WERI-Rb-1 (cell line): ENCODE measurements around the gene MBD1.

Experiments
- DNase-seq: peaks from one replicate; pipeline ENCODE4 v3.0.0-alpha.2; 2020
- H3K27ac ChIP-seq: fragments of 250-450 bp; sonication (Bioruptor Pico); 2 replicates; pipeline ENCODE4 v1.5.1; 2020; ENCODE audit warnings: mild to moderate bottlenecking, moderate library complexity
- H3K27me3 ChIP-seq: fragments of 250-450 bp; sonication (Bioruptor Pico); 2 replicates; pipeline ENCODE4 v1.5.1; 2021; ENCODE audit warnings: mild to moderate bottlenecking, low read depth, moderate library complexity; ENCODE audit not compliant: insufficient read depth, severe bottlenecking
- H3K36me3 ChIP-seq: fragments of 250-450 bp; sonication (Bioruptor Pico); 2 replicates; pipeline ENCODE4 v1.5.1; 2020; ENCODE audit warnings: mild to moderate bottlenecking, moderate library complexity
- H3K4me3 ChIP-seq: 2 replicates; pipeline ENCODE4 v1.5.1; 2011; ENCODE audit warnings: low read depth, mild to moderate bottlenecking, control low read depth, low read length
- H3K9me3 ChIP-seq: fragments of 250-450 bp; sonication (Bioruptor Pico); 2 replicates; pipeline ENCODE4 v1.5.1; 2021; ENCODE audit warnings: mild to moderate bottlenecking, moderate library complexity; ENCODE audit not compliant: severe bottlenecking
- TF ChIP-seq, protein P1 (sequence below): IDR thresholded peaks from 2 replicates; pipeline ENCODE4 v1.5.1; 2011; ENCODE audit warnings: low read depth, mild to moderate bottlenecking, control low read depth, inconsistent platforms, low read length

Gene MBD1

DNA sequence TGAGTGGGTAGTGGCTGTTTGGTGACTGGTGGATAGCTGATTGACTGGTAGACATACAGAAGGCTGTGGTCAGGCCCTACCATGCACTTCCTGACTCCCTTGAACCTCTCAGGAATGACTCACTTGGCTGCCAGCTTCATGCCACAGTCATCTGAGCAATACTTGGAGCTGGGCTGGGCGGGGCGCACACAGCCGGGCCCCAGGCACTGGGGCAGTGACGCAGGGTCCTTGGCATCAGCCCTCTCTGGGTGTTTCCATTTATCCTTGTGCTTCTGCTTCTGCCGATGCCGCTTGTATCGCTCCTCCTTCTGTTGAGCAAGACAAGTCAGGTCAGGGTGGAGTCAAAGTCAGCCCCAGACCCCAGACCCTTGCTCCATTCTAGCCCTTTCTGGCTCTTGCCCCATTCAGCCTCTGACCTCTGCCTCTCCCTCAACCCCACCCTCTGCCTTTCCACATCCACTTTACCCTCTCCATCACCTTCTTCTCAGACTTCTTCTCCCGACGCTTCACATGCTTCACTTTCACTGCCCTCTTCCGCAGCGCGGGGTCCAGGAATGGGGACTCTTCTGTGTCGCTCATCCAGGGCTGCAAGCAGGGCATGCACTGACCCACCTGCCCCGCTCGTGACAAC, 3.0 kb upstream of the MBD1 start:
- H3K4me3 ChIP-seq = no peak overlapping the region
- no peaks in the 10 kb centered on the region for H3K27me3 ChIP-seq
- TF ChIP-seq, protein P1, sequence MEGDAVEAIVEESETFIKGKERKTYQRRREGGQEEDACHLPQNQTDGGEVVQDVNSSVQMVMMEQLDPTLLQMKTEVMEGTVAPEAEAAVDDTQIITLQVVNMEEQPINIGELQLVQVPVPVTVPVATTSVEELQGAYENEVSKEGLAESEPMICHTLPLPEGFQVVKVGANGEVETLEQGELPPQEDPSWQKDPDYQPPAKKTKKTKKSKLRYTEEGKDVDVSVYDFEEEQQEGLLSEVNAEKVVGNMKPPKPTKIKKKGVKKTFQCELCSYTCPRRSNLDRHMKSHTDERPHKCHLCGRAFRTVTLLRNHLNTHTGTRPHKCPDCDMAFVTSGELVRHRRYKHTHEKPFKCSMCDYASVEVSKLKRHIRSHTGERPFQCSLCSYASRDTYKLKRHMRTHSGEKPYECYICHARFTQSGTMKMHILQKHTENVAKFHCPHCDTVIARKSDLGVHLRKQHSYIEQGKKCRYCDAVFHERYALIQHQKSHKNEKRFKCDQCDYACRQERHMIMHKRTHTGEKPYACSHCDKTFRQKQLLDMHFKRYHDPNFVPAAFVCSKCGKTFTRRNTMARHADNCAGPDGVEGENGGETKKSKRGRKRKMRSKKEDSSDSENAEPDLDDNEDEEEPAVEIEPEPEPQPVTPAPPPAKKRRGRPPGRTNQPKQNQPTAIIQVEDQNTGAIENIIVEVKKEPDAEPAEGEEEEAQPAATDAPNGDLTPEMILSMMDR = no peak
- H3K27ac ChIP-seq = no peak overlapping the region
- H3K36me3 ChIP-seq = peaks cover 48% of the 10 kb centered on the region
- DNase-seq = no peak
- no peaks in the 10 kb centered on the region for H3K9me3 ChIP-seq

DNA sequence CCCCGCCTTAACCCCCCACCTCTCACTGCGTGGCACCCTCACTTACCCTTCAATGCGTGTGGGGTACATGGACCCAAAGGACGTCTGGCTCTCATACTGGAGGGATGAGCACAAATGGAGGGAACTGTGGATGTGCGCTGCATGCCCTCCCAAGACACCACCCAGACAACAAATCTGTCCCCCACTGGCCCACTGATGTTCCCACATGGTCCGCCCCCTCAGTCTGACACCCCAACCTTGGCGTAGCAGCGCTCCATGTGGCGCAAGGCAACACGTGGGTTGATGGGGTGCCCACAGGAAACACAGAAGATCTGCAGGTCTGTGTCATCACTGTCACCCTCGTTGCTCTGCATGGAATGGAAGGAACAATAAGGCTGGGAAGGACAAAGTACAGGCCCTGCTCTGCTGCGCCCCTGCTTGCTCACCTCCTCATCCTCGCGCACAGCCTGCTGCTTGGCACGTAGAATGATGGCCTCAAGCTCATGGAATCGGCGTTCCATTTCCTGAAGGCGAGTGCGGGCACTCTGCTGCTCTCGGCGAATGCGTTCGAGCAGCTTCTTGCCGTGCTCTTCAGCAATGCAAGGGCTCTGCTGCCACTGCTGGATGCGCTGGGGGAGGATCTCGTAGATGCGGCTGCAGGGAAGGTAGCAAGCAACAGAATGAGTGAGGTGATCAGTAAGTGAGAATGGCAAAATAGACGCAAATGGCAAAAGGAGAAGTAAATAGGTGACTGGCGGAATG, 2.3 kb upstream of the MBD1 start:
- TF ChIP-seq, protein P1 = no peak
- H3K9me3 ChIP-seq = no peaks in the 10 kb centered on the region
- no peak overlapping the region for H3K27ac ChIP-seq
- H3K4me3 ChIP-seq = no peak overlapping the region
- peaks cover 56% of the 10 kb centered on the region for H3K36me3 ChIP-seq
- no peaks in the 10 kb centered on the region for H3K27me3 ChIP-seq
- DNase-seq = no peak

DNA sequence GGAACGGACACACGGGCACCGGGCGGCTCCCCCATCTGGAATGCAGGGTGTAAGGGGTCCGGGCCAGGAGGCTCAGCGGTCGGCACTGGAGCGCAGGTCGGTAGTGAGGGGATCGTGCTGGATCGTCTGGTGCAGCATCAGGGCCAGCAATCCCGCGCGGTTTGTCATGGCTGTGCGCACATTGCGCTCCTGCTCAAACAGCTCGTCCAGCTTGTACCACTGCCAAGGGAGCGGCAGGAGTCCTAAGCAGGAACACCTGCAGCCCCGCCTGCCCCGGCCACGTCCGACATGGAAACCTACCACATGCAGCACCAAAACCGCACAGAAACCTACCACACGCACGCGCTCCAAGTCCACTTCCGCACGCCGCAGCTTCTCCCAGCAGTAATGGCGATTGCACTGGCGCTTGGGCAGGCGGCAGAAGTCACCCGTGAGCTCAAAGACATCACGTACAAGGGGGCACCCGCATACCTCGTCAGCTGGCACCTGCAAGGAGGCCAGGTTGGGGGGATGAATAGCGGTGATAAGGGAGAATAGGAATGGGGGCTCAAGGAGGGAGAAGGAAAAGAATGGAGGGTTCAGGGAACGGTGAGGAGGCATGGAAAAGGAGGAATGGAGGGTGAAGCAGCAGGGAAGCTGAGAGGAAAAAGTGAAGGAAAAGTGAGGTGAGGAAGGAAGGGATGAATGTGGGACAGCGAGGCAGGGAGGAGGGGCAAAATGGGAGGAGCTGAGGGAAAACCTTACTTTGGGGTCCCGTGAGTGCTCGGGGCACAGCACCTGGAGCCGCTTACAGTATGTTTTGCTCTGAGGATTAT, 1.4 kb upstream of the MBD1 start:
- peak; percentile 20 for DNase-seq
- Histone ChIP-seq H3K9me3 (no peaks in the 10 kb centered on the region), H3K27me3 (no peaks in the 10 kb centered on the region), H3K4me3 (no peak overlapping the region), H3K36me3 (peaks cover 59% of the 10 kb centered on the region), H3K27ac (no peak overlapping the region; the same call in 1 of the 2 replicates)
- TF ChIP-seq, protein P1 = no peak

DNA sequence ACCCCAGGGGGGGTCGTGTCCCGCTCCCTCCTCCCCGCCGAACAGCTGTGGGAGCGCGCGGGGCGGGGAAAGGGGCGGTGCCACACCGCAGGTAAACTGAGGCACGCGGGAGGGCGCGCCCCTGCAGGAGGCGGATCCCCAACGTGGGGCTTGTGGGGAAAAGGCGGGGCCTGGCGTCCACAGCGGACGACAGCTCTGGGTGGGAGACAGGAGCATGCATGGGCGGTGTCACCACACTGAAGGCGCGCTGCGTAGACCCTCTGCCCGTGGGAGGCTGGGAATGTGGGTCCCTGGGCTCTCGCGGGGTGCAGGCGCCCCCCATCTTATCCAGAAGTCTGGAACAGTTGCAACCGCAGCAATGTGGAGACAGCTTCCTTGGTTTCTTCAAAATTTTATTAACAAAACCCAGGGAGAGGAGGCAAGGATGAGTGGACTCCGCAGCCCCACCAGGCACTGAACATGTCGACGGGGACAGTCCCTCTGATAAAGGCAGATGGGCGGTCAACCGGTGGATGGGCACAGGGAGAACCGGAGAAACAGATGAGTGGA, 723 bp upstream of the MBD1 start:
- DNase-seq = no peak
- Histone ChIP-seq H3K27me3 (no peaks in the 10 kb centered on the region), H3K27ac (peak overlapping the region; percentile 82), H3K9me3 (no peaks in the 10 kb centered on the region), H3K4me3 (peak overlapping the region; percentile 79), H3K36me3 (peaks cover 65% of the 10 kb centered on the region)
- TF ChIP-seq, protein P1 = no peak

DNA sequence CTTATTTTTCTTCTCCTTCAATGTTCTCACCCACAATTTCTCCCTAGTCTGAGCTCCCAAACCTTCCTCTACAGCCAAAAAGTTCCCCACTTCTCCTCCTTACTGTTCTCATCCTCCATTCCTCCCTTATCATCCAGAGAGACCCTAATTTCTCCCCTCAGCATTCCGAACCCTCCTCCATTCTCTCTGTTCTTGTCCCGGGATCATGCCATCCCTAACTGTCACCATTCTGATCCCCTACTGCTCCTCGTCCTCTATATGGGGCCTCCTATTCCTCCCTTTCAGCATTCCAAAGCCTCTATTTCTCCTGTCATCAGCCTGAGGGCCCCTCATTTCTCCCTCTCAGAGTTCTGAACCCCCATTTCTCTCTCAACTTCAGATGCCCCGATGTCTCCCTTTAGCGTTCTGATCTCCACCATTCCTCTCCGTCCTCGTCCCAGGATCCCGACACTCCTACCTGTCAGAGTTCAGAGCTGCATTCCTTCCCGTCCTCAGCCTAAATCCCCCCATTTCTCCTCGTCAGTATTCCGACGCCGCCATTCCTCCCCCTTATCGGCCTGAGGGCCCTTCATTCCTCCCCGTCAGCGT, 522 bp downstream of the MBD1 start:
- Histone ChIP-seq H3K9me3 (no peaks in the 10 kb centered on the region), H3K4me3 (peak overlapping the region; percentile 79), H3K27me3 (no peaks in the 10 kb centered on the region), H3K36me3 (peaks cover 77% of the 10 kb centered on the region), H3K27ac (peak overlapping the region; percentile 82)
- no peak for DNase-seq
- TF ChIP-seq, protein P1 = no peak
